Heart right ventricle (tissue), 16 donors: ENCODE measurements around the gene PCMTD2. TPM values are rescaled to one million over a fixed set of nuclear protein-coding genes. Genes with fewer than 3 reads are reported as not detected.

ENCODE experiments used
- ATAC-seq, 8 donors: fragments of 200-7000 bp; cut with Tn5 transposase; one replicate each; pipeline ENCODE4 v1.9.1; 2020; ENCODE audit warnings: mild to moderate bottlenecking in 8 of 8, moderate library complexity in 8 of 8, moderate number of reproducible peaks in 1 of 8
- DNase-seq, 2 donors: peaks; one replicate each; pipeline ENCODE4 v3.0.0-alpha.2; 2020
- H3K27ac ChIP-seq, 10 donors: fragments of 200-600 bp; sonication (generic) in 2 of 10; one replicate each; pipeline versions ENCODE4 v1.5.0 to v1.8.0; 2020 to 2022; ENCODE audit warnings: mild to moderate bottlenecking in 3 of 10
- H3K27me3 ChIP-seq, 7 donors: fragments of 200-600 bp; one replicate each; pipeline ENCODE4 v1.8.0; 2021 to 2022; ENCODE audit warnings: mild to moderate bottlenecking in 2 of 7
- H3K36me3 ChIP-seq, 9 donors: fragments of 200-600 bp; sonication (generic) in 1 of 9; one replicate each; pipeline versions ENCODE4 v1.5.0 to v1.8.0; 2020 to 2022; ENCODE audit warnings: mild to moderate bottlenecking in 2 of 9
- H3K4me1 ChIP-seq, 9 donors: fragments of 200-600 bp; sonication (generic) in 1 of 9; one replicate each; pipeline versions ENCODE4 v1.5.0 to v1.8.0; 2020 to 2022; ENCODE audit warnings: mild to moderate bottlenecking in 4 of 9
- H3K4me3 ChIP-seq, 10 donors: fragments of 200-600 bp; sonication (generic) in 2 of 10; one replicate each; pipeline versions ENCODE4 v1.5.0 to v1.8.0; 2020 to 2022; ENCODE audit warnings: mild to moderate bottlenecking in 7 of 10, moderate library complexity in 2 of 10
- H3K9me3 ChIP-seq, 11 donors: fragments of 200-600 bp in 10 of 11; sonication (generic) in 2 of 11; one replicate each; pipeline versions ENCODE4 v1.5.0 to v1.8.0; 2013 to 2022; ENCODE audit warnings: mild to moderate bottlenecking in 2 of 11, control low read depth in 1 of 11, moderate library complexity in 1 of 11
- CTCF ChIP-seq, 9 donors: fragments of 200-600 bp; sonication (generic) in 2 of 9; IDR thresholded peaks; one replicate each; pipeline versions ENCODE4 v1.5.0 to v1.8.0; 2021 to 2022; ENCODE audit warnings: antibody characterized with exemption in 9 of 9, mild to moderate bottlenecking in 5 of 9, moderate library complexity in 1 of 9
- WGBS, 2 donors: extraction: QIAGEN DNeasy Blood & Tissue Kit; methylation state at CpG; one replicate each; pipeline ENCODE4 v1.1.7; 2013; ENCODE audit warnings: inconsistent platforms in 1 of 2; 5-methylcytosine and 5-hydroxymethylcytosine counted together
- intact Hi-C, 10 donors: fragments of 100-400 bp; cut with DNase I; formaldehyde crosslinking; loops; one replicate each; pipeline versions ENCODE4 v1.11.1 to v1.14.2; 2022
- polyA plus RNA-seq, 2 donors: library from polyadenylated mRNA; stranded (reverse); fragments of 200-250 nt; gene quantifications; one replicate each; pipeline ENCODE4 v1.2.3, GENCODE V29; 2013
- total RNA-seq, 10 donors: library from RNA; stranded (reverse); fragmentation: NEBNext Ultra II Directional in 3 of 10; extraction: Animal tissue kit (Norgen Biotek cat#: 25700) in 3 of 10; gene quantifications; one replicate each; pipeline versions ENCODE4 v1.2.1 to v1.2.4, GENCODE V29; 2021 to 2023
- donor health status: Arrhythmogenic right ventricular cardiomyopathy.
- donor health status: ischemic (EF 13 %, LVEDD 7.1; RV severe dilation, severe dysfunction).
- donor health status: healthy with polysubstance abuse.
- donor health status: DM: no; HTN: yes; CAD: no.
- donor health status: DM: no; HTN: no; CAD: no.
- donor health status: ischemic (EF 25% LVEDD 6.9; RV normal size, moderate dysfunction).
- donor health status: ischemic (EF 25% LVEDD 5.7; RV mildly dilated, moderate dysfunction).
- donor health status: healthy.
- donor health status: DM: yes; HTN: yes; CAD: no.
- donor health status: Ischemic cardiomyopathy.
- donor health status: ischemic (EF 35%, LVEDD 5.7; RV mildly dilated, moderate dysfunction).
- donor health status: nonischemic (EF 11% LVEDD 7.7; RV severe dilation, severe dysfunction).
- donor health status: DM: yes; HTN: yes; CAD: no.
- donor health status: PGD.
- donor health status: ischemic (EF 29% LVEDD 5.4; RV normal size, mild dysfunction).
- donor health status: nonischemic (EF 23%, LVEDD 6.1; RV moderate dilation, normal function).

PCMTD2 gene
- total and polyA plus RNA-seq, 12 donors: 11.7 to 83.5 (median 67.9) TPM

GRCh38 chr20:64214113-64214512, 41.4 kb upstream of the PCMTD2 start:
- no peak overlapping the region for H3K27ac ChIP-seq
- ATAC-seq (no peak), DNase-seq (no peak)
- no peaks in the 10 kb centered on the region for H3K27me3 ChIP-seq
- intact Hi-C loops: no loop called here
- no peaks in the 10 kb centered on the region for H3K36me3 ChIP-seq
- peaks cover 9 to 37% (median 20%) of the 10 kb centered on the region in 9 donors for H3K4me1 ChIP-seq
- TF ChIP-seq CTCF (IDR thresholded peaks at IDR 0.05): no peak
- H3K4me3 ChIP-seq: no peak overlapping the region
- H3K9me3 ChIP-seq: no peaks in the 10 kb centered on the region
- whole genome bisulfite sequencing, 2 donors: 94 to 97% methylated on average over 10 of the region's 10 CpGs

GRCh38 chr20:64214952-64215351, 40.6 kb upstream of the PCMTD2 start:
- ATAC-seq (no peak), DNase-seq (no peak)
- H3K4me3 ChIP-seq: no peak overlapping the region
- H3K27ac ChIP-seq: no peak overlapping the region
- H3K4me1 ChIP-seq: peaks cover 9 to 37% (median 20%) of the 10 kb centered on the region in 9 donors
- intact Hi-C loops: no loop called here
- no peaks in the 10 kb centered on the region for H3K27me3 ChIP-seq
- WGBS, 2 donors: 45 to 55% methylated on average over 6 of the region's 6 CpGs
- no peaks in the 10 kb centered on the region for H3K36me3 ChIP-seq
- no peaks in the 10 kb centered on the region for H3K9me3 ChIP-seq
- TF ChIP-seq CTCF (IDR thresholded peaks at IDR 0.05): no peak

- DNase-seq (peak in 1 of 2 donors; percentile 28), ATAC-seq (peak in 1 of 8 donors; percentile 27)
- Histone ChIP-seq H3K4me1 (peaks cover 9 to 37% (median 20%) of the 10 kb centered on the region in 9 donors), H3K27ac (no peak overlapping the region), H3K36me3 (no peaks in the 10 kb centered on the region), H3K4me3 (no peak overlapping the region), H3K27me3 (peaks cover 0 to 2% (median 0%) of the 10 kb centered on the region in 7 donors), H3K9me3 (no peaks in the 10 kb centered on the region)
- no peak for TF ChIP-seq CTCF (IDR thresholded peaks at IDR 0.05)
- 39 to 41% methylated on average over 3 of the region's 3 CpGs for WGBS, 2 donors
- intact Hi-C loops: no loop called here
These were observed 39.5 kb upstream of the PCMTD2 start for GRCh38 chr20:64216036-64216435.

- ATAC-seq (no peak), DNase-seq (no peak)
- peaks cover 10 to 40% (median 20%) of the 10 kb centered on the region in 9 donors for H3K4me1 ChIP-seq
- H3K36me3 ChIP-seq: no peaks in the 10 kb centered on the region
- H3K27me3 ChIP-seq: peaks cover 0 to 7% (median 0%) of the 10 kb centered on the region in 7 donors
- 94 to 97% methylated on average over 11 of the region's 11 CpGs for WGBS, 2 donors
- no peak for TF ChIP-seq CTCF (IDR thresholded peaks at IDR 0.05)
- H3K9me3 ChIP-seq: no peaks in the 10 kb centered on the region
- no peak overlapping the region for H3K4me3 ChIP-seq
- intact Hi-C loops: no loop called here
- H3K27ac ChIP-seq: no peak overlapping the region
These were observed 38.6 kb upstream of the PCMTD2 start for GRCh38 chr20:64216910-64217309.
